Hematopoietic multipotent progenitor cell treated with erythropoietin and hydrocortisone succinate and interleukin-3 and kit ligand, for 15 days (in vitro differentiated cells): ENCODE results near the gene RPL22L1.
"Not testable (repeated sequence)": the region's sequence is repeated elsewhere in the genome, so short reads cannot be mapped to it uniquely, and the experiment has no call there.

Experiments
- DNase-seq: peaks from one replicate; pipeline ENCODE4 v3.0.0-alpha.2; 2015; ENCODE audit warnings: low spot score

RPL22L1 gene

GRCh38 chr3:170826047-170826446 is 43.9 kb downstream of the RPL22L1 start:
- DNase-seq = no peak

- not testable (repeated sequence) for DNase-seq
Observed at GRCh38 chr3:170823562-170823961, 46.4 kb downstream of the RPL22L1 start.

- DNase-seq = not testable (repeated sequence)
Observed at GRCh38 chr3:170818325-170818724, 51.7 kb downstream of the RPL22L1 start.

- not testable (repeated sequence) for DNase-seq
Observed at GRCh38 chr3:170817471-170817870, 52.5 kb downstream of the RPL22L1 start.

- DNase-seq = no peak
Observed at GRCh38 chr3:170816841-170817240, 53.2 kb downstream of the RPL22L1 start.

GRCh38 chr3:170816341-170816740 is 53.7 kb downstream of the RPL22L1 start:
- no peak for DNase-seq

- DNase-seq = no peak
Observed at GRCh38 chr3:170815936-170816335, 54.1 kb downstream of the RPL22L1 start.

GRCh38 chr3:170815340-170815739 is 54.7 kb downstream of the RPL22L1 start:
- no peak for DNase-seq
